Stimulated activated CD4-positive, alpha-beta T cell treated with anti-CD3 and anti-CD28 coated beads, Interleukin-15, amount 100 ng/mL, for 48 hours (primary cell): ENCODE measurements around the gene HDAC10.
A peak's percentile ranks its signal among the peaks of the same experiment; 100 is the strongest.

Source experiments
- DNase-seq, 2 donors: peaks; one replicate each; pipeline ENCODE4 v3.0.0-alpha.2; 2020; ENCODE audit warnings: low read depth in 2 of 2

The HDAC10 gene

DNA sequence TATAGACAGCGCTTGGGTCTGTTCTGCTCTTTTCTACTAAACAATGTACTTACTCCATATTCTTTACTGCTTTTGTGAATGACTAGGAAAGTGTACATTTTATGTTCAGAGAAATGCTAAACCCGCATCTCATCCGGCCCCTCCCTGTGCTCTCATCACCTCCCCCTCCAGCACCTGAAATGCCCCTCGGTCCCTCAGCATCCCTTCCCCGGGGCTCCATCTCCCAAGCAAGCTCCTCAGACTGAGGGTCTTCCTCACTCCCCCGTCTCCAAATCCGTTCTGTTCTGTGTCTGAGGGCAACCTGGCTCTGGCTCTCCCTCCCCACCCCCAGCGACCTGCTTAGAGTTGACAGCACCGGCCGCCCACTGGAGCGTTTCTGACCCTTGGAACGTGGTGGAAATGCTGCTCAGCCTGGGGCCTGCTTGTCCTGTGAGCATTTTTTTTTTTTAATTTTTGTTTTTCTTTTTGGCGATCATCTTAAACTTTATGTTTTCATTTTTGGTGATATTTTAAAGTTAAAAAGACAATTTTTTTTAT lies 48.9 kb downstream of the HDAC10 start:
- no peak for DNase-seq

- DNase-seq: no peak
These were observed 49.6 kb downstream of the HDAC10 start for GRCh38 chr22:50201191-50202129.

DNA sequence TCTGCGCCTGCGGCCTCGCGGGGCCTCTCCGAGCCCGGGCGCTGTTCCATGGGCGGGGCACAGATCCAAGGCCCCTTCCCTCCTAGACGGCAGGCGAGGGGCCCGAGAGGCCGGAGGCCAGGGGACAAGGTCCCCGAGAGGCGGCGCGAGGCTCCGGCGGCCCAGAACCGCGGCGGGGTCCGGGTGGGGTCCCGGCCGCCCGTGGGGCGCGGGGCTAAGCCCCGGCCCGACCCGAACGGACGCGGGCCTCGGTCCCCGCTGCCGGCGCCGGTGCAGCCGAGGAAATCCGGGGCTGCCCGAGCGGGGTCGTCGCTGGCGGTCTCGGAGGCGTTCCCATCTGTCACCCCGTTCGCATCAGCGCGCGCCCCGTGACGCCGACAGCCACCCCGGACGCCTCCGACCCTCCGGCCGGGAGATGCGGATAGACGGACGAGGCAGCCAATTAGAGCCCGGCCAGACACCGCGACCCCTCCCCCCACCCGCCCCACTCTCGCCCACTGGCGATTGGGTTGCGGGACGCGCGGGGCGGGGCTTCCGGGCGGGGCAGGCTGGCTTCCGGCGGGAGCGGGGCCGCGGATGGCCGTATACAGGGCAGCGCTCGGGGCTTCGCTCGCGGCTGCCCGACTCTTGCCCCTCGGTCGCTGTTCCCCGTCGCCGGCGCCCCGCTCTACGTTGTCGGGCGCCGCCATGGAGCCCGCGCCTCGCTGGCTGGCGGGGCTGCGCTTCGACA lies 50.4 kb downstream of the HDAC10 start, which contains the start of gene SELENOO:
TSS of gene SELENOO (plus strand) at position 551 of the 730 bp plus-strand sequence. CDS start at position 577, 26 bp downstream.
- peak; percentile 83 to 86 for DNase-seq

DNA sequence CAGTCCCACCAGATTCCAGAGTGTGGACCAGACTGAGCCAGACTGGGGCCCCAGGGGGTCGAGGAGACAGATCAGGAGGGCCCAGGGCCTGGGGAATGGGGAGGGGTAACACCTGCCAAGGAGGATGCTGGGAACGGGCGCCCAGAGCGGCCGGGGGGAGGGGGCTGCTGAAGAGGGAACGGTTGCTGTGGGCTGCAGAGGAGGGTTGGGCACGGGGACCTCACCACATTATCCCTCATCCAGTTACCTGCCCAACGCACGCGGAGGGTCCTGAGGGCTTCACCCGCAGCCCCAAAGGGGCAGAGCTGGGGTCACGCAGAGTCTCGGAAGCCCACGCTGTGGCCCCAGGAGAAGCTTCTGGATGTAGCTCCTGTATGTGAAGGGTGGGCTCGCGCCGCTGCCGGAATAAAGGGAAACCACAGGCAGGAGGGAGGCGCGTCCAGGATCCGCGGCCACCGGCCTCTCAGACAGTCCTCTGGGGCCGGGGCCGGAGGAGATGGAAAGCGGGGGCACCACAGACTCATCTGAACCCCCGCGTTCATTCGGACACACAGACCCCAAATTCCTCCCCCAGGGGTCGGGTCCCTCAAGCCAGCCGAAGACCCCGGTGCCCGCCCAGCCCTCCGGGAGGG lies 51.1 kb downstream of the HDAC10 start:
- DNase-seq: no peak

GRCh38 chr22:50199251-50199721 lies 51.8 kb downstream of the HDAC10 start:
- DNase-seq: no peak

GRCh38 chr22:50198624-50199017 lies 52.4 kb downstream of the HDAC10 start:
- no peak for DNase-seq

GRCh38 chr22:50197856-50198623 lies 53.0 kb downstream of the HDAC10 start:
- no peak for DNase-seq

DNA sequence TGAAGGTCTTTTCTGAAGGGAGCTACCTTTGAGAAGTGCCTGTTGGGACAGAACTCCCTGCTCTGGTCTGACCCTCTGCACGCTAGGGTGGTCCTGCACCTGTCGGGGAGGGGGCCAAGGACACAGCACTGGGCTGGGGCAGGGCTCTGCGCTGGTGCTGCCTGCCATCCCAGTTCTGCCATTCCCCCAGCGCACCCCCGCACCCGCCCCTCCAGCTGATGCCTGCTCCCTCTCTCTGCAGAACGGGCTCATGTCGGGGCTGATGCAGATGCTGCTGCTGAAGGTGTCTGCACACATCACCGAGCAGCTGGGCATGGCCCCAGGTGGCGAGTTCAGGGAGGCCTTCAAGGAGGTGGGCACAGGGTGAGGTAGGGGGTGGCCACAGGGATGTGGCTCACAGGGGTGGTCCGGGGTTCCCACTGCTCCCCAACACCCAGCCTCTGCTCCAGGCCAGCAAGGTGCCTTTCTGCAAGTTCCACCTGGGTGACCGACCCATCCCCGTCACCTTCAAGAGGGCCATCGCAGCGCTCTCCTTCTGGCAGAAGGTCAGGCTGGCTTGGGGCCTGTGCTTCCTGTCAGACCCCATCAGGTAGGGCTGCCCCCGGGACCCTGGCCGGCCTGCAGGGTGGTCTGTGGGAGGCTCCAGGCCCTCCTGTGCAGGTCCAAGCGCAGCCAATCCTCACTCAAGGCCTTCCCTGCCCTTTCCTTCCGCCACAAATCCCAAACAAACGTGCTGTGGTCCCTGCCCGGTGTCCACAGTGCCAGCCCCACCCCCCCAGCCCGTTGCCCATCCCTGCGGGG lies 53.9 kb downstream of the HDAC10 start:
- no peak for DNase-seq

- DNase-seq: no peak
These were observed 54.8 kb downstream of the HDAC10 start for GRCh38 chr22:50196256-50196655.
